ENCODE measurements around the gene LGALS7. TPM values are rescaled to one million over a fixed set of nuclear protein-coding genes. Genes with fewer than 3 reads are reported as not detected.
"Not testable (repeated sequence)": the region's sequence is repeated elsewhere in the genome, so short reads cannot be mapped to it uniquely, and the experiment has no call there.

Gene LGALS7
- not detected in 2 replicates for polyA plus RNA-seq (2012; rRNA removed)
- polyA plus RNA-seq (2012; cell fraction: cytosol; rRNA removed), result not detected in 2 replicates
- polyA plus RNA-seq (2012; cell fraction: nucleus; rRNA removed), result not detected in 2 replicates

GRCh38 chr19:38773469-38774177 is at the start of gene LGALS7:
TSS of gene LGALS7 (minus strand) at chr19:38773517. CDS start at chr19:38773492, 25 bp downstream.
- Histone ChIP-seq H3K27ac (ENCODE audit: low read depth in 2 of 2, low read length in 1 of 2) (no peak within 1 kb of the TSS), H3K27me3 (ENCODE audit: insufficient read depth) (no peaks in the 10 kb centered on the region), H3K4me2 (no peak within 1 kb of the TSS), H2AFZ (ENCODE audit: low read depth) (no peak within 1 kb of the TSS), H3K9me2 (no peaks in the 10 kb centered on the region), H3F3A (replicated peaks; ENCODE audit: insufficient read depth) (no peaks in the 10 kb centered on the region), H4K20me1 (ENCODE audit: insufficient read depth) (no peaks in the 10 kb centered on the region), H3K9ac (no peak within 1 kb of the TSS), H3K4me1 (ENCODE audit: control insufficient read depth in 1 of 2, insufficient read depth in 2 of 2, low read depth in 1 of 2, low read length in 1 of 2) (no peaks in the 10 kb centered on the region), H3K4me3 (ENCODE audit: low read depth in 2 of 2, low read length in 1 of 2) (no peak within 1 kb of the TSS), H3K79me2 (ENCODE audit: insufficient read depth) (no peaks in the 10 kb centered on the region), H3K36me3 (replicated peaks in 1 of 2; ENCODE audit: control insufficient read depth in 1 of 2, insufficient read depth in 2 of 2, low read length in 1 of 2) (no peaks in the 10 kb centered on the region), H3K9me3 (no peaks in the 10 kb centered on the region)
- TF ChIP-seq, protein P1, sequence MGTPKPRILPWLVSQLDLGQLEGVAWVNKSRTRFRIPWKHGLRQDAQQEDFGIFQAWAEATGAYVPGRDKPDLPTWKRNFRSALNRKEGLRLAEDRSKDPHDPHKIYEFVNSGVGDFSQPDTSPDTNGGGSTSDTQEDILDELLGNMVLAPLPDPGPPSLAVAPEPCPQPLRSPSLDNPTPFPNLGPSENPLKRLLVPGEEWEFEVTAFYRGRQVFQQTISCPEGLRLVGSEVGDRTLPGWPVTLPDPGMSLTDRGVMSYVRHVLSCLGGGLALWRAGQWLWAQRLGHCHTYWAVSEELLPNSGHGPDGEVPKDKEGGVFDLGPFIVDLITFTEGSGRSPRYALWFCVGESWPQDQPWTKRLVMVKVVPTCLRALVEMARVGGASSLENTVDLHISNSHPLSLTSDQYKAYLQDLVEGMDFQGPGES (IDR thresholded peaks at IDR 0.05; ENCODE audit: low read depth, low read length), result no peak
- TF ChIP-seq MXI1 (IDR thresholded peaks at IDR 0.05; ENCODE audit: low read depth, low read length) (no peak), REST (IDR thresholded peaks at IDR 0.05; ENCODE audit: low read depth, low read length) (no peak), GATA2 (CRISPR knock-in tag; IDR thresholded peaks at IDR 0.05) (no peak), SMC3 (IDR thresholded peaks at IDR 0.05; ENCODE audit: low read depth, low read length) (no peak), ELF1 (IDR thresholded peaks at IDR 0.05) (no peak)
- WGBS (ENCODE audit: low lambda C conversion rate), result 82% methylated on average over 9 of the region's 14 CpGs
- POLR2A ChIA-PET, result interaction anchor here (0.6 kb wide), 1 partner anchor 39 kb away, joined by 3 read pairs; no protein-coding TSS in a partner anchor
- no peak for DNase-seq
- CTCF ChIA-PET, result no interaction called here

GRCh38 chr19:38821230-38821825 is 48.0 kb upstream of the LGALS7 start:
- H3K27me3 ChIP-seq (ENCODE audit: insufficient read depth); H3K9ac ChIP-seq; H3K36me3 ChIP-seq (replicated peaks in 1 of 2; ENCODE audit: control insufficient read depth in 1 of 2, insufficient read depth in 2 of 2, low read length in 1 of 2); H3K9me2 ChIP-seq; H3K4me2 ChIP-seq; H3F3A ChIP-seq (replicated peaks; ENCODE audit: insufficient read depth); H2AFZ ChIP-seq (ENCODE audit: low read depth); H3K27ac ChIP-seq (ENCODE audit: low read depth in 2 of 2, low read length in 1 of 2); CTCF ChIA-PET; H3K4me1 ChIP-seq (ENCODE audit: control insufficient read depth in 1 of 2, insufficient read depth in 2 of 2, low read depth in 1 of 2, low read length in 1 of 2); H4K20me1 ChIP-seq (ENCODE audit: insufficient read depth); H3K79me2 ChIP-seq (ENCODE audit: insufficient read depth); DNase-seq; H3K9me3 ChIP-seq; H3K4me3 ChIP-seq (ENCODE audit: low read depth in 2 of 2, low read length in 1 of 2): not testable (repeated sequence)
- WGBS (ENCODE audit: low lambda C conversion rate), result 90% methylated on average over 13 of the region's 29 CpGs
- POLR2A ChIA-PET, result interaction anchor here (1.6 kb wide), 1 partner anchor 11 kb away, joined by 5 read pairs; the partner anchor contains the start of gene ECH1

All from SK-N-SH (cell line).